OCI-LY1 (cell line): ENCODE data around the gene COMMD1.

Experiments used
- H2AFZ ChIP-seq: fragments of 200-600 bp; sonication (generic), shearing (Covaris generic); 2 replicates; pipeline ENCODE4 v1.6.0; 2014; ENCODE audit warnings: antibody characterized with exemption, mild to moderate bottlenecking, low read length
- H3F3A ChIP-seq: fragments of 200-600 bp; sonication (generic), shearing (Covaris generic); 2 replicates; pipeline ENCODE4 v1.6.0; 2014; ENCODE audit warnings: mild to moderate bottlenecking, antibody characterized with exemption, low read length, moderate library complexity; ENCODE audit not compliant: insufficient read depth
- H3K27ac ChIP-seq: fragments of 200-600 bp; sonication (generic); 2 replicates; pipeline ENCODE4 v1.5.1; 2014; ENCODE audit warnings: low read length, mixed run types, mild to moderate bottlenecking, low read depth; ENCODE audit not compliant: poor library complexity, severe bottlenecking
- H3K27me3 ChIP-seq: fragments of 200-600 bp; sonication (generic); 2 replicates; pipeline ENCODE4 v1.6.0; 2014; ENCODE audit warnings: antibody characterized with exemption, mild to moderate bottlenecking, low read length, moderate library complexity; ENCODE audit not compliant: insufficient read depth
- H3K36me3 ChIP-seq: fragments of 200-600 bp; sonication (generic); 2 replicates; pipeline ENCODE4 v1.6.1; 2014; ENCODE audit warnings: mild to moderate bottlenecking, antibody characterized with exemption, low read length, moderate library complexity, mixed read lengths; ENCODE audit not compliant: insufficient read depth
- H3K4me1 ChIP-seq: fragments of 200-600 bp; sonication (generic); 2 replicates; pipeline ENCODE4 v1.5.1; 2014; ENCODE audit warnings: mild to moderate bottlenecking, low read length, moderate library complexity; ENCODE audit not compliant: insufficient read depth, severe bottlenecking
- H3K4me2 ChIP-seq: fragments of 200-600 bp; sonication (generic), shearing (Covaris generic); 2 replicates; pipeline ENCODE4 v1.6.1; 2014; ENCODE audit warnings: low read length
- H3K4me3 ChIP-seq: fragments of 200-600 bp; sonication (generic); 2 replicates; pipeline ENCODE4 v1.5.1; 2014; ENCODE audit warnings: low read length, low read depth, mild to moderate bottlenecking, mixed read lengths; ENCODE audit not compliant: poor library complexity, severe bottlenecking
- H3K79me2 ChIP-seq: fragments of 200-600 bp; shearing (Covaris generic); 2 replicates; pipeline ENCODE4 v1.6.1; 2016; ENCODE audit warnings: mixed run types, low read length, mixed read lengths; ENCODE audit not compliant: insufficient read depth
- H3K9ac ChIP-seq: fragments of 200-600 bp; sonication (generic), shearing (Covaris generic); 2 replicates; pipeline ENCODE4 v1.6.1; 2014; ENCODE audit warnings: mild to moderate bottlenecking, low read length, mixed read lengths
- H3K9me2 ChIP-seq: fragments of 200-600 bp; sonication (generic), shearing (Covaris generic); 2 replicates; pipeline ENCODE4 v1.6.1; 2014; ENCODE audit warnings: low read depth, mild to moderate bottlenecking, low read length, mixed read lengths
- H3K9me3 ChIP-seq: fragments of 200-600 bp; shearing (Covaris generic); 2 replicates; pipeline ENCODE4 v1.6.1; 2014; ENCODE audit warnings: low read length, mixed read lengths
- H4K20me1 ChIP-seq: fragments of 200-600 bp; sonication (generic), shearing (Covaris generic); 2 replicates; pipeline ENCODE4 v1.6.0; 2016; ENCODE audit warnings: mild to moderate bottlenecking, low read length; ENCODE audit not compliant: insufficient read depth
- EZH2 ChIP-seq: fragments of 200-600 bp; sonication (generic), shearing (Covaris generic); IDR thresholded peaks from 2 replicates; pipeline ENCODE4 v1.8.0; 2017; ENCODE audit warnings: borderline replicate concordance, mixed run types, mild to moderate bottlenecking, antibody characterized with exemption, low read length, moderate library complexity, mixed read lengths
- TF ChIP-seq, protein P1 (sequence below): fragments of 200-600 bp; sonication (generic), shearing (Covaris generic); IDR thresholded peaks from 2 replicates; pipeline ENCODE4 v1.5.1; 2017; ENCODE audit warnings: mild to moderate bottlenecking, antibody characterized with exemption, low read length, moderate library complexity, mixed read lengths

Gene COMMD1

DNA sequence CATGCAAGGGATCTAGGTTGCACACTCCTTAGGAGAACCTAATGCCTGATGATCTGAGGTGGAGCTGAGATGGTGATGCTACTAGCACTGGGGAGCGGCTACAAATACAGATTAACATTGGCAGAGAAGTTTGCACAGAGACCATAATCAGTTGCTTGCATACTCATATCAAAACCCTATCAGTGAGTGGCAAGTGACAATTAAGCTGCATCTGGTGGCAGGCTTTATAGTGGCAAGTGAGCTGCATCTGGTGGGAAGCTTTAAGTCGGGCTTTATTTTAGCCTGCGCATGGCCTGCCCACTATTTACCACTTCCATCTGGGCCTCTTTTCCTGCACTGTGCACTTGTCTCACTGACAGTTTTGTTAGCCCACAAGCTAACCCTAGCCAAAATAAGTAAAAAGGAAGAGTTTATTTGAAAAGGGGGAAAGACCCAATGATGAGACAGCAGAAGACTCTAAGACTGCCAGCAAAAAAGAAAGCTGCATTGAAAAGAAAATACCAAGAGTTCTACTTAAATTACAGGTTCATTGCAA, 149.5 kb downstream of the COMMD1 start:
- Histone ChIP-seq H3K36me3 (no peaks in the 10 kb centered on the region), H3K4me2 (no peak overlapping the region), H3K4me1 (peaks cover 28% of the 10 kb centered on the region), H3K27me3 (no peaks in the 10 kb centered on the region), H3K79me2 (no peaks in the 10 kb centered on the region), H3F3A (no peaks in the 10 kb centered on the region), H3K9me3 (no peaks in the 10 kb centered on the region), H3K9ac (no peak overlapping the region), H2AFZ (no peak overlapping the region), H4K20me1 (no peaks in the 10 kb centered on the region), H3K27ac (no peak overlapping the region), H3K9me2 (no peaks in the 10 kb centered on the region), H3K4me3 (no peak overlapping the region)
- TF ChIP-seq, protein P1, sequence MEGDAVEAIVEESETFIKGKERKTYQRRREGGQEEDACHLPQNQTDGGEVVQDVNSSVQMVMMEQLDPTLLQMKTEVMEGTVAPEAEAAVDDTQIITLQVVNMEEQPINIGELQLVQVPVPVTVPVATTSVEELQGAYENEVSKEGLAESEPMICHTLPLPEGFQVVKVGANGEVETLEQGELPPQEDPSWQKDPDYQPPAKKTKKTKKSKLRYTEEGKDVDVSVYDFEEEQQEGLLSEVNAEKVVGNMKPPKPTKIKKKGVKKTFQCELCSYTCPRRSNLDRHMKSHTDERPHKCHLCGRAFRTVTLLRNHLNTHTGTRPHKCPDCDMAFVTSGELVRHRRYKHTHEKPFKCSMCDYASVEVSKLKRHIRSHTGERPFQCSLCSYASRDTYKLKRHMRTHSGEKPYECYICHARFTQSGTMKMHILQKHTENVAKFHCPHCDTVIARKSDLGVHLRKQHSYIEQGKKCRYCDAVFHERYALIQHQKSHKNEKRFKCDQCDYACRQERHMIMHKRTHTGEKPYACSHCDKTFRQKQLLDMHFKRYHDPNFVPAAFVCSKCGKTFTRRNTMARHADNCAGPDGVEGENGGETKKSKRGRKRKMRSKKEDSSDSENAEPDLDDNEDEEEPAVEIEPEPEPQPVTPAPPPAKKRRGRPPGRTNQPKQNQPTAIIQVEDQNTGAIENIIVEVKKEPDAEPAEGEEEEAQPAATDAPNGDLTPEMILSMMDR: no peak
- no peak for TF ChIP-seq EZH2

DNA sequence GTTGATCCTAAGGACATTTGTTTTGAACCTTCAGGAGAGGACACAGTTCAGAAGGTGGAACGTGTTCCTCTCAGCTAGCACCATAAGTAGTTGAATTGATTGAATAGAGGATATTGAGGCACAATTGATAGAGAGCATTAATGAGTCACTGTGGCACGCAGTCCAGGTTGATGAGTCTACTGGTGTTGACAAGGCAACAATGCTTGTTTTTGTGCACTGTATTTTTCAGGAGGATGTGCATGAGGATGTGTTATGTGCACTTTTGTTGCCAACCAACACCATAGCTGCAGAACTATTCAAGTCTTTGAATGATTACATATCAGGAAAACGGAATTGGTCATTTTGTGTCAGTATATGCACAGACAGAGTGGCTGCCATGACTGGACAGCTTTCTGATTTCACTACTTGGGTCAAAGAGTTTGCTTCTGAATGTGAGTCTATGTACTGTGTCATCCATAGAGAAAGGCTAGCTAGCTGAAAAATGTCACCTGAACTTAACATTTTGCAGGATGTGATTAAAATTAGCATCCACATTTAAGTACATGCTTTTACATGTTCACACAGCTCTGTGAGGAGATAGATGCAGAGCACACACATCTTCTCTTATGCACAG, 150.4 kb downstream of the COMMD1 start:
- Histone ChIP-seq H3K27ac (no peak overlapping the region), H3F3A (no peaks in the 10 kb centered on the region), H3K27me3 (no peaks in the 10 kb centered on the region), H3K9me3 (0 out of 2 replicates have a peak, but pooled peaks cover 4% of the 10 kb centered on the region), H3K36me3 (no peaks in the 10 kb centered on the region), H2AFZ (no peak overlapping the region), H4K20me1 (no peaks in the 10 kb centered on the region), H3K4me2 (no peak overlapping the region), H3K4me3 (no peak overlapping the region), H3K79me2 (no peaks in the 10 kb centered on the region), H3K4me1 (peaks cover 20% of the 10 kb centered on the region), H3K9ac (no peak overlapping the region), H3K9me2 (no peaks in the 10 kb centered on the region)
- TF ChIP-seq, protein P1: no peak
- TF ChIP-seq EZH2: no peak

DNA sequence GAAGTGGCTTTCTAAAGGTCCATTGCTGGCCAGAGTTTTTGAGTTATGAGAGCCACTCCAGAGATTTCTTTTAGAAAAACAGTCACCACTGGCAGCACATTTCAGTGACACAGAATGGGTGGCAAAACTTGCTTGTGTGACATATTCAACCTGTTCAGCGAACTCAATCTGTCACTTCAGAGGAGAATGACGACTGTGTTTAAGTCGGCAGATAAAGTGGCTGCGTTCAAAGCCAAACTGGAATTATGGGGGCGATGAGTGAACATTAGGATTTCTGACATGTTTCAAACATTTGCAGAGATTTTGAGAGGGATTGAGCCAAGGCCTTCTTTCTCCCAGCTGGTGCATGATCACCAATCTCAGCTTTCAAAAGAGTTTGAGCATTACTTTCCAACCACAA, 150.9 kb downstream of the COMMD1 start:
- H3K4me1 ChIP-seq: peaks cover 20% of the 10 kb centered on the region
- H3K9me3 ChIP-seq: 0 out of 2 replicates have a peak, but pooled peaks cover 4% of the 10 kb centered on the region
- no peak overlapping the region for H3K27ac ChIP-seq
- H3K79me2 ChIP-seq: no peaks in the 10 kb centered on the region
- H4K20me1 ChIP-seq: no peaks in the 10 kb centered on the region
- H3K27me3 ChIP-seq: no peaks in the 10 kb centered on the region
- no peaks in the 10 kb centered on the region for H3K9me2 ChIP-seq
- TF ChIP-seq, protein P1: no peak
- TF ChIP-seq EZH2: no peak
- no peak overlapping the region for H3K9ac ChIP-seq
- no peaks in the 10 kb centered on the region for H3K36me3 ChIP-seq
- no peak overlapping the region for H2AFZ ChIP-seq
- no peak overlapping the region for H3K4me3 ChIP-seq
- no peaks in the 10 kb centered on the region for H3F3A ChIP-seq
- H3K4me2 ChIP-seq: no peak overlapping the region
